Stimulated activated effector memory CD8-positive, alpha-beta T cell treated with anti-CD3 and anti-CD28 coated beads, Interleukin-12 subunit alpha, Interleukin-12 subunit beta, amount 100 ng/mL, for 72 hours (primary cell): ENCODE results near the gene TMEM169.
A peak's percentile ranks its signal among the peaks of the same experiment; 100 is the strongest.

Experiments
- ATAC-seq: fragments of 150-1000 bp; cut with Tn5 transposase; 2 replicates; pipeline ENCODE4 v1.10.0; 2021
- DNase-seq, 2 donors: peaks; one replicate each; pipeline ENCODE4 v3.0.0; 2021 to 2022; ENCODE audit warnings: low spot score in 2 of 2
- H3K27ac Mint-ChIP-seq: one replicate; pipeline ENCODE4 v1.8.0; 2022; ENCODE audit warnings: mild to moderate bottlenecking, mixed read lengths
- H3K36me3 Mint-ChIP-seq: one replicate; pipeline ENCODE4 v1.8.0; 2022; ENCODE audit warnings: mild to moderate bottlenecking, mixed read lengths
- H3K4me1 Mint-ChIP-seq: one replicate; pipeline ENCODE4 v1.8.0; 2022; ENCODE audit warnings: mixed read lengths
- H3K4me3 Mint-ChIP-seq: one replicate; pipeline ENCODE4 v1.8.0; 2022; ENCODE audit warnings: mild to moderate bottlenecking, mixed read lengths
- H3K9me3 Mint-ChIP-seq: one replicate; pipeline ENCODE4 v1.8.0; 2022; ENCODE audit warnings: mixed read lengths

Gene TMEM169, protein sequence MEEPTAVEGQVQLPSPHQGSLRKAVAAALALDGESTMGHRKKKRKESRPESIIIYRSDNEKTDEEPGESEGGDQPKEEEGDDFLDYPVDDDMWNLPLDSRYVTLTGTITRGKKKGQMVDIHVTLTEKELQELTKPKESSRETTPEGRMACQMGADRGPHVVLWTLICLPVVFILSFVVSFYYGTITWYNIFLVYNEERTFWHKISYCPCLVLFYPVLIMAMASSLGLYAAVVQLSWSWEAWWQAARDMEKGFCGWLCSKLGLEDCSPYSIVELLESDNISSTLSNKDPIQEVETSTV

DNA sequence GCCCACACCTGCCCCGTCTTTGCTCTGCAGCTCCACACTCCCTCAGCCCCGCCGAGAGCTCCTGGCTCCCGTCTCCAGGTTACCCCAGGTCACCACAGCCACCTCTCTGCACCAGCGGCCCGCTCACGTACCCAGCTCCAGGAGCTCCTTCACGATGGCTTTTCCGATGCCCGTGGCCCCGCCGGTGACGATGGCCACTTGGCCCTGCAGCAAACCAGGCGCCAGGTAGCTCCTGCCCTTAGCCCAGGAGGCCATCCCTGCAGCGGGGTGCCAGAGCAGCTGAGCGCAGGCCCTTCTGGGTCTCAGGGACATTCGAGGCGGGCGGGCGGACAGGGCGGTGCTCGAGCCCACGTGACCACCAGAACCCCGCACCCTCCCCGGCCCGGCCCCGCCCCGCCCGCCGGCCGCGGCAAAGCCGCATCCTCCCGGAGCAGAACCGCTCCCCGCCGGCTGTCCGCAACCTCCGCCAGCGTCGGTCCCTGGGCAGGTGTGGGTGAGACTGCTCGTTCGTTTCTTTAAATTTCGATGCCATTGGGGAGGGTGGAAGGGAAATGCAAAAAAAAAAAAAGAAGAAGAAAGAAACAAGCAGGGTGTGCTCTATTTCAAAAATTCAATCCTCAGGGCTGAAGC lies at the start of gene TMEM169, which contains the start of gene PECR:
TMEM169 (plus strand) TSS at position 433 of the 630 bp plus-strand sequence. CDS start 14,045 bp downstream, outside the sequence.
PECR (minus strand) TSS at position 323 of the 630 bp plus-strand sequence; CDS start at position 255, 68 bp downstream.
- Mint-ChIP-seq H3K4me1 (peaks cover 51% of the 10 kb centered on the region), H3K4me3 (peak within 1 kb of the TSS; percentile 93), H3K36me3 (no peaks in the 10 kb centered on the region), H3K9me3 (no peaks in the 10 kb centered on the region), H3K27ac (peak within 1 kb of the TSS; percentile 94)
- ATAC-seq (peak; percentile 98), DNase-seq (peak; percentile 60 to 86)

DNA sequence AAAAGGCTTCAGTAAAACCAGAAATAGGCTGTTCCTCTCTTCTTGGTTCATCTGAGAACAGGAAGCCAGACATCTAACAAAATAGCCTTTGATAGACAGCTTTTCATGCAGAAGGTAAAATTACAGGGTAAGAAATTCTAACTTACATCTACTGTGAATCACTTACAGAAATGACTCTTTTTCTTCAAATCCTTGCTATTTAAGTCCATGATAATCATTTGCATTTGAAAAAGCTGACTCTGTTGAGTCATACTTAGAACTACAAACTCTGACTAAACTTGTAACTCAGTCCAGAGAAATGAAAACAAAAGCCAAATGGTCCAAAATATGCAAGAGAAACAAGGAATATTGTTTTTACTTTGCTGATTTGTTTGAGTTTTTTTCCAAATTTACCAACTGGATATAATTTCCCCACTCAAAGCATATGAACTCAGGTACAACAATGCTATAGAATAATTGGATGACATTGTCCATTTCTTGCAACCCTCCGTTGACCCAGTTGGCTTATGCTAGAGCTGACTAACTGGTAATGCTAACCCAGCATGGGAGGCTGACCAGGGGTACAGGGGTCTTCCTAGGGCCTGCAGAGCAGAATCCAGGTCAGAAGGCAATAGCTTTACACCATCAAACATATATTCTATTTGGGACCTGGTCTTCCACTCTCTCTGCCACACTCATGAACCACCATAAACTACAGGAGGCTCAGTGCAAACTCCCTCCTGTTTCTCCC lies 49.6 kb upstream of the TMEM169 start:
- peak overlapping the region; percentile 77 for H3K4me3 Mint-ChIP-seq
- peak; percentile 92 for ATAC-seq

DNA sequence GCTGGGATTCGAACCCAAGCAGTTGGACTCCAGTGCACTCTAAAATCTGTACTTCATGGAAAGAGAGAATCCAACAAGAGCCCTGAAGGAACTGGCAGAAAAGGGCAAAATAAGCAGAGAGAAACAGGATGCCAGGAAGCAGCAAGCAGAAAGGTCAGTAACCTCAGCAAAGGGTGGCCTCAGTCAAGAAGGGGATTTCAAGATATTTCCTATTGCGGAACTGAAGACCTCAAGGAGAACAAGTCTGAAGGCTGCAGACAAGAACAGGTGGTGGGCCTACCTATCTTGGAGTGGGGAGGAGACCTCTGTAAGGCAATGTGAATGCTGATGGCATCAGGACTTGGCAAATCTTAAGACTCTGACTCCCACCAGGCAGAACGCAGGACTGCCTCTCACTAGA lies 48.3 kb upstream of the TMEM169 start:
- H3K9me3 Mint-ChIP-seq: no peaks in the 10 kb centered on the region
- ATAC-seq (no peak), DNase-seq (no peak)
- peaks cover 32% of the 10 kb centered on the region for H3K4me1 Mint-ChIP-seq
- no peak overlapping the region for H3K4me3 Mint-ChIP-seq
- H3K36me3 Mint-ChIP-seq: peaks cover 27% of the 10 kb centered on the region
- no peak overlapping the region for H3K27ac Mint-ChIP-seq

More for the DNA sequence above, 49.6 kb upstream of the TMEM169 start:
- peak overlapping the region; percentile 84 for H3K27ac Mint-ChIP-seq
- H3K9me3 Mint-ChIP-seq: no peaks in the 10 kb centered on the region
- DNase-seq: no peak
- peaks cover 32% of the 10 kb centered on the region for H3K4me1 Mint-ChIP-seq
- peaks cover 33% of the 10 kb centered on the region for H3K36me3 Mint-ChIP-seq

DNA sequence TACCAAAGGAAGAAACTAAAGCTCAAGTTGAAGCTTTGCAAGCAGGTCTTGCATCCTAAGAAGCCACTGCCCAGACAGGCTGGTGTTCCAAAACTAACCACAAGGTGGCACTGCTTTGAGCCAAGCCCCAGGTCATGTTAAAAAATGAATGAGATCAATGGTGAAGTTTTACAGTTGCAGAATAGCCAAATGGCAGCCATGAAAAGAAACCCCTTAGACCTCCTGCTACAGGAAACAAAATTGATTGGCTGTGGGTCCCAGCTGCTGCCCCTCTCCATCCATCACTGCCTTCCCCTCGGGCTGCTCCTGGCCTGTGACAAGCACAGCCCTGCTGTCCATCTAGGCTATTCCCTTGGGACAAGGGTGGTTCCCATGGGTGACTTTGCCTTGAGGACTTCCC lies 47.7 kb upstream of the TMEM169 start:
- DNase-seq (peak; percentile 82 to 92), ATAC-seq (peak; percentile 48)
- H3K27ac Mint-ChIP-seq: no peak overlapping the region
- no peaks in the 10 kb centered on the region for H3K9me3 Mint-ChIP-seq
- H3K4me1 Mint-ChIP-seq: peaks cover 32% of the 10 kb centered on the region
- H3K4me3 Mint-ChIP-seq: no peak overlapping the region
- peaks cover 23% of the 10 kb centered on the region for H3K36me3 Mint-ChIP-seq

DNA sequence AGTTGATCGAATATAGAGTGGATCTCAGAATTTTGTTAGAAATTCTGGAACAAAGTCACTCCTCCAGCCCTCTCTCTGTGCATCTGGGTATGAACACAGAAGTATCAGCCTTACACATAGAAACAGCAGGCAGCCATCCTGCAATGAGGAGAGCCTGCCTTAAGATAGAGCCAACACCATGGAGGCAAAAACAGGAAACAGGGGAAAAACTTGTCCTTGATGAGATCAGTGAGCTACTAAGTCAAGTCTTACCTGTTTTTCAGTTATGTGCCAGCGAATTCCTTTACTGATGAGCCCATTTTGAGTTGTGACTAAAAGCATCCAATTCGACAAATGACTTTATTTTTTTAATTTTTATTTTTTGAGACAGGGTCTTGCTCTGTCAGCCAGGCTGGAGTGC lies 41.8 kb upstream of the TMEM169 start:
- DNase-seq: no peak
- Mint-ChIP-seq H3K4me3 (no peak overlapping the region), H3K36me3 (peaks cover 29% of the 10 kb centered on the region), H3K27ac (peak overlapping the region; percentile 82), H3K9me3 (no peaks in the 10 kb centered on the region), H3K4me1 (peaks cover 10% of the 10 kb centered on the region)
- no peak for ATAC-seq

DNA sequence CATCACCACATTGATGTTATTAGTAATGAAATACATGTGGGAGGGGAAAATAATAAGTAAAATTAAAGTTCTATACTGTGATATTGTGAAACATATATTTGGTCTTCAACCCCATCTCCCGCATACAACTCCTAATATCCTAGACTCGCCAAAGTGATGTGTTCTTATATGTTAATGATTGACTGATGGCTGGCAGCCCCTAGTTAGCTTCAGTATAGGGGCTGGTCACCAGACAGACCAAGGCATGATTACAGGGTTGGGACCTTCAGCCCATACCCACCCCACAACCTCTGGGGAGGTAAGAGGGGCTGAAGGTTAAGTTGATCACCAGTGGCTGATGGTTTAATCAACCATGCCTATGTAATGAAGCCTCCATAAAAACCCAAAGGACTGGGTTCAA lies 40.3 kb upstream of the TMEM169 start:
- Mint-ChIP-seq H3K4me3 (no peak overlapping the region), H3K4me1 (peaks cover 14% of the 10 kb centered on the region), H3K36me3 (peaks cover 43% of the 10 kb centered on the region), H3K9me3 (no peaks in the 10 kb centered on the region), H3K27ac (peak overlapping the region; percentile 45)
- DNase-seq (no peak), ATAC-seq (no peak)

DNA sequence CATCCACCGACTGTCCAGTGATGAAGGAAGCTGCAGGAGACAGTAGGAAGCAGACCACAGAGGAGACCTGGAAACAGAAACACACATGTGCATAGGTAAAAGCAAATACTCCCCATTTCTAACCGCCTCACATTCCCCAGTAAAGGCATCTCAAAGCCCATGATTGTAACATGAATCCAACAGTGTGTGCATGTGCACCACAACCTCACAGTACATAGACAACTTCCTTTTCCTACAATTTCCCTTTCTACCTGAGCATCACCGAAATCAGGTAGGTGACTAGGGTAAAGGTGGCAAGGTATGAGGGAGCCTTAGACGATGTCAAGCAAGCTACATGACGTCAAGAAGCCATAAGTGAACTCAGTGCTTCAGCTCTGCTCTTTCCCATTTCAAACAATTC lies 37.8 kb upstream of the TMEM169 start:
- H3K4me1 Mint-ChIP-seq: peaks cover 14% of the 10 kb centered on the region
- ATAC-seq (no peak), DNase-seq (no peak)
- H3K4me3 Mint-ChIP-seq: no peak overlapping the region
- H3K27ac Mint-ChIP-seq: peak overlapping the region; percentile 3
- H3K9me3 Mint-ChIP-seq: no peaks in the 10 kb centered on the region
- H3K36me3 Mint-ChIP-seq: peaks cover 68% of the 10 kb centered on the region

DNA sequence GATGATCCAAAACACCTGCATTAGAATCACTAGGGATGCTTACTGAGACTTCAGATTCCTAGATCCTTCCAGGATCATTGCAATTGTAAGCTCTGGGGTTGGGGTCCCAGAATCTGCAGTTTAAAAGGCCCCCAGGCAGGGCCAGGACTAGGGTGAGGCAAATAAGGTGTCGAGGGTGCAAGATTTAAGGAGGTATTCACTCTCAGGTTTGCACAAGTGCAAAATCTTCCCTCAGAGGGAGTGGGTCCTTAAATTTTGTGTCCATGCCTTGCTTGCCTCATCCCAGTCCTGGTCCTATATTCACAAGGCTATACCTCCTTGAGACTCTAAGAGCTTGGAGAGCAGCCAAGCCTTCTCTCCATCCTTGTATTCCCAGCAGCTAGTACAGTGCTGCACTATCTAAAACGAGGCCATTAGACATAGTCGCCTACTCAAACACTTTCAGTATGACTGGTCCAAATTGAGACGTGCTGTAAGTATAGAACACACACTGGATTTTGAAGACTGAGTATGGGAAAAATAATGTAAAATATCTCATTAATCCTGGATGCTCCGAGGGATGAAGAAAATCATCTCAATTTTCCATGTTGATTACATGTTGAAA lies 36.7 kb upstream of the TMEM169 start:
- no peak overlapping the region for H3K4me3 Mint-ChIP-seq
- no peak for DNase-seq
- H3K36me3 Mint-ChIP-seq: peaks cover 60% of the 10 kb centered on the region
- H3K4me1 Mint-ChIP-seq: peaks cover 14% of the 10 kb centered on the region
- ATAC-seq: peak; percentile 96
- no peaks in the 10 kb centered on the region for H3K9me3 Mint-ChIP-seq
- peak overlapping the region; percentile 3 for H3K27ac Mint-ChIP-seq

DNA sequence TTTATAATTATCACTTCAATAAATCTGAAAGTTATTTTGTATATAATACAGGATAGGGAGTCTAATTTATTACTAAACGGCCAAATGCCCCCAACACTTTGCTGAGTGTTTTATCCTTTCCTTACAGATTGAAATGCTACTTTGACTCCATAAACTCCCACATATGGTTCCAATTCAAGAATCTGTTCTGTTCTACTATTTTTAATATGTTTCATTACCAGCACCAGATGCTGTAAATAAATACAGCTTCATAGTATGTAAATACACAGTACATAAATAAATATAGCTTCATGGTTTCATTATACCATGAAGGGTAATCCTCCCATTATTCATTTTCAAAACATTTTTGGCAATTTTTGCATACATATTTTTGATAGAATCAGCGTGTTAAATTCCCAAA lies 34.3 kb upstream of the TMEM169 start:
- Mint-ChIP-seq H3K36me3 (peaks cover 64% of the 10 kb centered on the region), H3K9me3 (no peaks in the 10 kb centered on the region), H3K27ac (no peak overlapping the region), H3K4me1 (peaks cover 14% of the 10 kb centered on the region), H3K4me3 (no peak overlapping the region)
- DNase-seq (no peak), ATAC-seq (no peak)

DNA sequence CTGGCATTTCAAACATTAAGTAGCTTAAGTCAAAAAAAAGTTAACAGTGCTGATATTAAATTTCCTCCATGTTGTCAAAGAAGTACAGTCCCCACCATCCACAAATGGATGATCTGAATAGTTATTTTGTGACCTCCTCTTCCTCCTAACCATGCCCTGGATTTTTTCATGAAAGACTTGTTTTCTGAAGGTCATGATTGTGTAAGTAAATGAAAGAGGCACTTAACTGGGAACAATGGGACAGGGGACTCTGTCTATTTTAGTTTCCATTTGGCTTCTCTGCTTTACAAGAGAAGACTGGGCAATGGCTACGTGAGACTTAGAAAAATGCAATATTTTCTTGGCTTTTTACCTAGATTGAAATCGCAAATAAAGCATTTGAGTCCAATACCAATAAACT lies 32.3 kb upstream of the TMEM169 start:
- peaks cover 53% of the 10 kb centered on the region for H3K36me3 Mint-ChIP-seq
- ATAC-seq (no peak), DNase-seq (no peak)
- no peaks in the 10 kb centered on the region for H3K9me3 Mint-ChIP-seq
- no peak overlapping the region for H3K4me3 Mint-ChIP-seq
- H3K27ac Mint-ChIP-seq: no peak overlapping the region
- peaks cover 8% of the 10 kb centered on the region for H3K4me1 Mint-ChIP-seq

DNA sequence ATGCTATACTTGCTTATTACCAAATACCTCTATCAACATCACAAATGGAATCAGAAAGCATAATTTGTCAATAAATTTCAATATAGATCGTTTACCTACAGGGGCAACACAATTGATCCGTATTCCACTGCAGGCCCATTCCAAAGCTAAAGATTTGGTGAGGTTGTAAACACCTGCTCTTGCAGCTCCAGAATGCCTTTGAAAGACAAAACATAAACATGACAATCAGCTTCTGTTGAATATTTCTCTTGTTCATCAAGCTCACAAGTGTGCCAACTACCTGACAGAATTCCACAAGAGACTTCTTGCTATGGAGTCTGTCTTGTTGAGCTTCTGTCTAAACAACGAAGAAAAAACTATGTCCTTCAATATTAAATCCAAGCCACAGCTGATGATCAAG lies 30.4 kb upstream of the TMEM169 start:
- DNase-seq (no peak), ATAC-seq (no peak)
- Mint-ChIP-seq H3K36me3 (peaks cover 49% of the 10 kb centered on the region), H3K9me3 (no peaks in the 10 kb centered on the region), H3K4me1 (peaks cover 11% of the 10 kb centered on the region), H3K4me3 (no peak overlapping the region), H3K27ac (no peak overlapping the region)

DNA sequence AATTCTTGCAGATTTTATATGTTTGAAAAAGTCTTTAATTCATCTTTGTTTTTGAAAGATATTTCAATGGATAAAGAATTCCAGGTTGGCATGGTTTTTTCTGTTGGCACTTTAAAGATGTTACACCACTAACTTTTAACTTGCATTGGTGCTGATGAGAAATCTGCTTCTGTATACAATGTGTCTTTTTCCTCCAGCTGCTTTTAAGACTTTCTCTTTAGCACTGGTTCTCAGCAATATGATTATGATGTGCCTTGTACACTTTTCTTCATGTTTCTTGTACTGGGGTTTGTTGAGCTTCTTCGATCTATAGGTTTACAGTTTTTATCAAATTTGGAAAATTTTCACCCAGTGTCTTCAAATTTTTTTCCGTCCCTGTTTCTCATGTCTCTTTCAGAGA lies 29.3 kb upstream of the TMEM169 start:
- DNase-seq (no peak), ATAC-seq (no peak)
- Mint-ChIP-seq H3K27ac (no peak overlapping the region), H3K9me3 (no peaks in the 10 kb centered on the region), H3K36me3 (peaks cover 38% of the 10 kb centered on the region), H3K4me1 (peaks cover 14% of the 10 kb centered on the region), H3K4me3 (no peak overlapping the region)

DNA sequence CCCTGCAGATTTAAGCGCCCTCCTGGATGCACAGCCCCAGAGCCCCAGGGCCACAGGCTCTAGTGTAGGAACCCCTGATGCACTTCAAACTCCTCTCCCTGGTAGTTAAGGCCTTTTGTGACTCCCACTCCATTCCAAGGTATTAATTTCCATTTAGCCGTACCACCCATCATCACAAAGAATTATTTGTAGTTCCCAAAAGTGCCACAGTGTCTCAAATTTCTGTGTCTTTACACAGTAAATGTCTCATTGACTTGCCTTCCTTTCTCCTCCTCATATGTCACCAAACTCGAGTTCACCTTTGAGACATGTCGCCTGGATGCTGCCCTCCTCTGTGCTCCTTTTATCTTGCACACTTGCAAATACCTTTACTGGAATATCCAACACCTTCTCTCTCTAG lies 26.0 kb upstream of the TMEM169 start:
- Mint-ChIP-seq H3K36me3 (peaks cover 16% of the 10 kb centered on the region), H3K4me3 (no peak overlapping the region), H3K4me1 (peaks cover 14% of the 10 kb centered on the region), H3K9me3 (no peaks in the 10 kb centered on the region), H3K27ac (peak overlapping the region; percentile 94)
- ATAC-seq (no peak), DNase-seq (no peak)

DNA sequence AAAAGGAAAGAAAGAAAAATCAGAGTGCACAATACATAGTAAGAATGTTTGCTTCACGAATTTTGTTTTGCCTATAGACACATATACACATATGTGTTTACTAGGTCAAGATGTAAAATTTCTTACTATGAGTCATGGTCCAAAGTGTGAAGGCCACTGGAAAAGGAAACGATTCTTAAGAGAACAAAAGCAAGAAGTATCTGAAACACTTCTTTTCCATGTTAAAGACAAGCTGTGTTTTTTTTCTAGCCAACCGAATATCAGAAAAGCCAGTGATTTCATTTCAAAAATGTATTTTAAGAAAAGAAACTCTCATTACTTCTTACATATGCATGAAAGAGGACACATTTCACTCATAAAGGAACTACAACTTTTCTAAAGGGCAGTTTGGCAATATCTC lies 25.0 kb upstream of the TMEM169 start:
- Mint-ChIP-seq H3K4me3 (peak overlapping the region; percentile 65), H3K27ac (peak overlapping the region; percentile 94)
- no peak for DNase-seq

DNA sequence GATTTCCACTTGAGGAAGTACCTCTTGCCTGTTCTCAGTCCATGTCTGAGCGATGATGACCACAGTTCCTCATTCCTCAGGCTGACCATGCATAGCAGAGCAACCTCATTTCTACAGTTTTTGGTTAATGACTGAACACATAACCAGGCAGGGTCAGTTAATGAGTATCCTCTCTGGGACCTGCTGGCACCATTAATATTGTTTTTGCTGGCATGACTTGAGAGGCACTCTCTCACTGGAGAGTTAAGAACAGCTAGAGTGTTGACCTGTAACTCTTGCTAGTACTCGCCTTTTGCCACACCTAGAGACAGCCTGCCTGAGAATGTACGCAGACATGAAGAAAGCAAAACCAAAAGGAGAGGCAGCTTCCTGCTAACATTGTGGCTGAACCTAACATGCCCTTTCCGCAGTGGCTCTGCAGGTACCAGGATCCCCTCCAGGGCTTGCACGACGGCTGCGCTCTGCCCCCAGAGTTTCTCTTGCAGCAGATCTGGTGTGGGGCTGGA lies 24.0 kb upstream of the TMEM169 start:
- no peaks in the 10 kb centered on the region for H3K9me3 Mint-ChIP-seq
- peak overlapping the region; percentile 65 for H3K4me3 Mint-ChIP-seq
- ATAC-seq (peak; percentile 94), DNase-seq (peak; percentile 13 to 69)
- H3K36me3 Mint-ChIP-seq: peaks cover 35% of the 10 kb centered on the region
- peaks cover 14% of the 10 kb centered on the region for H3K4me1 Mint-ChIP-seq
- H3K27ac Mint-ChIP-seq: peak overlapping the region; percentile 94

More for the DNA sequence above, 25.0 kb upstream of the TMEM169 start:
- no peak for ATAC-seq
- Mint-ChIP-seq H3K4me1 (peaks cover 14% of the 10 kb centered on the region), H3K36me3 (peaks cover 26% of the 10 kb centered on the region), H3K9me3 (no peaks in the 10 kb centered on the region)
